Activated T-helper 1 cell treated with Interleukin-2 at 50 U/mL for 16 hours (primary cell): ENCODE data around the gene SAT1.
"Not testable (repeated sequence)": the region's sequence is repeated elsewhere in the genome, so short reads cannot be mapped to it uniquely, and the experiment has no call there.

Experiments used
- DNase-seq: peaks from one replicate; pipeline ENCODE4 v3.0.0-alpha.2; 2020; ENCODE audit warnings: low read depth

SAT1 gene

GRCh38 chrX:23782863-23783588, at the start of gene SAT1:
SAT1 (plus strand) TSS chrX:23783173; CDS start chrX:23783352, 179 bp downstream.
- peak; percentile 86 for DNase-seq

GRCh38 chrX:23736030-23736429, 46.9 kb upstream of the SAT1 start:
- DNase-seq = no peak

DNA sequence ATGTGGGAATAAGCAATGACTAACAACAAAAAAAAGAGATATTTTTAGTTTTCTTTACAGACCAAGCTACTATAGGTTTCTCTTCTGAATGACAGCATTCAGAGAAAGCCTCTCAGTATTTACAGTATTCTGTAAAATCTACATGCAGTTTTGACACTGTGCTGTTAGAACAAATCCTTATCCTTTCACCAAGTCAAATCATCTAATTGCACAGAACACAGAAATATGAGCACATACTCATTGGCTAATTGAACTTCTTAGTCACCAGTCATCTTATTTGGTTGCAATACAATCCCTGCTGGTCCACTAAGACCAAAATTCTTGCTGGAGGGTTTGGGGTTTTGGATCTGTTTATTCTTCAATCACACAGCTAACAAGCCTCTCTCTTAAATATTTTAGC, 45.6 kb upstream of the SAT1 start:
- no peak for DNase-seq

DNA sequence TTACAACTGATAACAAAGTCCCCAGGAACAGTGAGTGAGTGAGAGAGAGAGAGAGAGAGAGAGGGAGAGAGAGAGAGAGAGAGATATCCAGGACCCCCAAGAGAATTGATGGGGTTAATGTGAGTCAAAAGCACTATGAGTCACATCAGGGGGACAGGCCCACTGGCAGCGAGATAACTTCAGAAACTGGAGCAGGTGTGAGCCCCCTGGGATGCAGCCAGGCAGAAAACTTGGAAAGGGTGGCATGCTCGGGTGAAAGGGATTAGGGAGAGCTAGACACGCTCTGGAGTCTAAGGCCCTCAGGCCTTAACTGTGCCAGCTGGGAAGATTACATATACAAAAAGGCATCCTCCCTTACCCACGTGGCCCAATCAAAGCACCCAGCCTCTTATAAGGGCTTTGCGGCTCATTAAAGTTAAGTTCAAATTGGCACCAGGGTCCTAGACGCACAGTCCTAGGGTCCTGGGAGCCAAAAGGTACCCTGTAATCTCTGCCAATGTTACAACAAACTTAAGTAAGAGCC, 40.7 kb upstream of the SAT1 start:
- no peak for DNase-seq

DNA sequence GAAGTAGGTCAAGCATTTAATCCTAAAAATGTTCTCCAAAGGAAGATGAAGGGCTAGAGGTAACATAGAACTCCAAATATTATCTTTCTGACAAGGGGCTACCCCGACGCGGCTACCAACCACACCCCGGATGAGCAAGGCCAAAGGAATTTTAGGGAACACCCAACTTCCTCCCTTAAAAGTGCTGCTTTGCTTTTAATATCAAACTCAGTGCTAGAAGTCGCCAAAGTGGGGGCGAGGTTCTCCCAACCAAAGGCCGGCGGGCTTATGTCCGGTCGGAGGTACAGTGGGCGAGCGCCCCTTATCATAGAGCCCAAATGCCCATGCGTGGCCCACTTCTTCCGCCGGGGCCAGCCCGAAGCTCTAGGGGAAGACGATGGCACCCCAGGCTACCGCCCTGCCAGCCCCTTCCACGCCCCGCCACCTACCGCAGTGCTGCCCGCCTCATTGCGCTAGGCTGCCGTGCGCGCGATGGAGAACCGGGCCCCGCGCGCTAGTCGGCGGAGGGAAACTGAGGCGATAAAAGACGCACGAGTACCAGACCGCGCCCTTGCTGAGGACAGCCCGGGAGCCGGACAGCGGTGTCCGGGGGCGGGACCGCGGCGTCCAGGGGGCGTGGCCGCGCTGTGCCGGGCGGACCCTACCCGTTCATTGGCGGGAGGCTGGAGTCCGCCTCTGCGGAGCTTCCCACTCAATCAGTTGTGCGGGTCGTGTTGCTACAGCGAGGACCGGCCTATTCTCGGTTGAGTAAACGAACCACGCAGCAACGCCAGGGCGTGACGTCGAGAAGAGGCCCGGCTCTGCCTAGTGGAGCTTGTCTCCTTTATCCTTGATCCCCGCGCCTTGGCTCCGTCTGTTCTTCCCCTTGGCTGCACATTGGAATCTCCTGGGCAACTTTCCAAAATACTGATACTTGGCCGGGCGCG, 40.0 kb upstream of the SAT1 start, which contains the start of gene ACOT9:
ACOT9 (minus strand) TSS at position 580 of the 926 bp plus-strand sequence; CDS start at position 448, 132 bp downstream.
- DNase-seq = peak; percentile 49

DNA sequence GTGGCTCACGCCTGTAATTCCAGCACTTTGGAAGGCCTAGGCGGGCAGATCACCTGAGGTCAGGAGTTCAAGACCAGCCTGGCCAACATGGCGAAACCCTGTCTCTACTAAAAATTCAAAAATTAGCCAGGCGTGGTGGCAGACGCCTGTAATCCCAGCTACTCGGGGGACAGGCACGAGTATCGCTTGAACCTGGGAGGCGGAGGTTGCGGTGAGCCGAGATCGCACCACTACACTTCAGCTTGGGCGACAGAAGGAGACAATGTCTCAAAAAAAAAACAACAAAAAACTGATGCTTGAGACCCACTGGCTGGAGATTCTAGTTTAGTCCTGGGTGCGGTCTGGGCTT, 39.4 kb upstream of the SAT1 start:
- DNase-seq = not testable (repeated sequence)

- DNase-seq = no peak
Measured at GRCh38 chrX:23745786-23746185, 37.2 kb upstream of the SAT1 start.

GRCh38 chrX:23749129-23749528, 33.8 kb upstream of the SAT1 start:
- DNase-seq = no peak

DNA sequence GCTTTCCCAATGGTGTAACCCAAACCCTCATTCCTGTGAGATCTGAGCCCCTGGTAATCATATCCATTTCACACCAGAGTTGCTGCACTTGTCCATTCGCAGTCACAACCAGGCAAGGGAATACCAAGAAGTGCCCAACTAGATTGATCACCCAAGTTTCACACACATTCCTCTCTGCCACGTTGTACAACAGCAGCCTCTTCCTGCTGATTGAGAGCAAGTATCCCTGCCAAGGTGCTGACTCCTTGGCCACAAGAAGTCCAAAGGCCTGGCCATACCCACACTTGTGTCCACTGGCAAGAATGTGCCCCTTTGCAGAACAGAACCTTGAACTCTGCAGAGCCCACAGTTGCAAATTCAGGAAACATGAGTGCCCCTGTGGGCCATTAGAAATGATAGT, 33.4 kb upstream of the SAT1 start:
- no peak for DNase-seq

- no peak for DNase-seq
Measured at GRCh38 chrX:23752740-23753415, 30.1 kb upstream of the SAT1 start.

DNA sequence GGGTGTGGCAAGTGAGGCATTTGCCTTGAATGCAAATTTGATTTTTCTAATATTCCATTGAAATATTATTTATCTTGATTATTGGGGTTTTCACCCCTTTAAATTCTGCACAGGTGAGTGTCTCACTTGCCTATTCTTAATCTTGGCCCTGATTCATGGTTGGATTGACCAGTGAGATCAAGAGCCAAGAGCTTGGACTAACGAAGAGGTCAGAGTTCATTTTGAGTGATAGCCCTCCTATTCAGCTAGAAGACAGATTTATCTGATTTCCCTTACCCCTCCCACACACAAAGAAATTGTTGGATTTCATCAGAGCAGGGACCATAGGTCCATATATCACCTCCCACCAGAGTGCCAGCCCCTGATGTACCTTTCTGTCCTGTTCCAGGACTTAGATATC, 28.3 kb upstream of the SAT1 start:
- no peak for DNase-seq

DNA sequence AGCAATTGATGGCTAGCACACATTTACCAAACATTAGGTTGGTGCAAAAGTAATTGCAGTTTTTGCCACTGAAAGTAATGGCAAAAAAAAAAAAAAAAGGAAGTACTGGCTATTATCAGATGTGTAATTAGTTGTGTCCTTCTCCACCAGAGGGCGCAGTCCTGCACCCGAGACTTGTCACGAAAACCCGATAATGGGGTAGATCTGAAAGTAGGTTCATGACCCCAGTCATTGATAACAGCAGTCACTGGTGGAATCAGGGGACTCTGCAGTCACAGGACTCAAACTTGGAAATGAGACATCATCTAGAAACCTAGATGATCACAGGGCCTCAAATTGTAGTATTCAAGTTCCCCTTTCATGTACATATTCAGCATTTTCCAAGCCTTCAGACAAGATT, 26.8 kb upstream of the SAT1 start:
- DNase-seq = peak; percentile 33

DNA sequence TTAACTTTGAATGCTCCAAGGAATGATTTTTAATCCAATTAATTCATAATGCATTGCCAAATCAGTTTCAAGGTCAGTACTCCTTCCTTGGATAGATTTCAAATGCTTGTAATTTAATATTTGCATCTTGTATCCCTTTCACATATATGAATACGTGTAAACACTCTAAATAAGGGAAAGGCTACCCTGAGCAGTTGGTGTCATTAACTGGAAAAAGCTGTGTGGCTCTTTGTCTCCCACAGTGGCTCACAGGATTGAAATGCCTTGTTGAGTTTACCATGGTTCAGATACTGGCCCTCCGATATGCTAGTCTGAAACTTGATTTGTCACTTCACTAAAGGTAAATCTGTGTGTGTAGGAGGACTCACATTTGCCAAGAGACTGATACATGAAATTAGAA, 23.2 kb upstream of the SAT1 start:
- DNase-seq = no peak

GRCh38 chrX:23764188-23764984, 18.6 kb upstream of the SAT1 start:
- no peak for DNase-seq

- no peak for DNase-seq
Measured at GRCh38 chrX:23765449-23765848, 17.5 kb upstream of the SAT1 start.

DNA sequence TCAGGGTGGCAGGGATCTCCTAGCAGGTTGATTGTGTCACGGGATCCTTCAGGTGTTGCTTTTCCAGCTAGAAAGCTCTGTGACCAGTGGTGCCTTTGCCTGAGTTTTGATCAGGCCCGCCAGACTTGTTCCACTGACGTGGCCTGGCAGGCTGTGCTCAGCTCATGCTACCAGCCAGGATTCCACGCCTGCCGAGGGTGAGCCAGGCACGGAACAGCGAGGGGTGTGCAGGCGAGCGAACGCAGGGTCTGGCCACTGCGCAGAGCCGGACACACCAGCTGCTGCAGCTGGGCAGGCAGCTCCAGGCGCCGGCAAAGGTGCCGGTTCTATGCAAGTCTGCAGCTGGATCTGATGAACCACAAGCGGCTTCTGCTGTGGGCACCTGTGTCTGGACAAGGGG, 17.1 kb upstream of the SAT1 start:
- no peak for DNase-seq

DNA sequence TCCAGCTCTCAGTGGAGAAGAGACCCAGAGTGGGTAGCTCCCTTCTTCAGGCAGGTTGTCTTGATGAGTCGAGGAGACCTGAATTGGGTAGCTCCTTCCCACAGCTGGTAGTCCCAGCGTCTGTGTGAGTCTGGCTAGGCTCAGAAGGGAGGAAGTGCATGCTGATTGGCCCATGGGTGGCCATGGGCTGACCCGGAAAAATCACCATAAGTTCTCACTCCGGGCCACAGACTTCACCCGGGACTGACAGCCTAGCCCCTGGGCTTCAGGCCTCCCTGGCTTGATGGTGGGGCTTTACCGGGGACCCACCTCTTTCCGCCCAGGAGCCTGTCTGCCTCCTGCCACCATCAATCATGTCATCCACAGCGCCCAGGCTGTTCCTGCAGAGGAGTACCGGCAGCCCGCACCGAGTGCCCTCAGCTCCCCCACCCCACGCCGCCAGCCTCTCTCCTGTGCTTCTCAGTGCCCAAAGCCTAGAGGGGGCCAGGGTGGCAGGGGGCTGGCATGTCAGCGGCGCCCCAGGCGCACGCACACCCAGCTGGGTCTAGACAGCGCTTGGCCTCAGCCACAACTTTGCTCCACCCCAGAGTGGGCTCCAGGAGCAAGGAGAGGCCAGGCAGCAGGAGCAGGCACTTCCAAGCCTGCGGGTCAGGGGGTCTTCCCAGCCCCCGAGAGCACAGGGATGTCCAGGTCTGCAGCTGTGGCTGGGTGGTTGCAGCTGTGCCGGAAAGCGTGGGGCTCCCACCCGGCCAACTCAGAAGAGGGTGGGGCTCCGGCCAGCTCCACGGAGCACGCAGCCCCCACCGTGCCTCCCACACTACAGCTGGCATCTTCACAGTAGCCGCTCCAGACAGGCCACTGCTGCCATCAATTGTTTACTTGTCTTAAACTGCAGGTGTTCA, 16.1 kb upstream of the SAT1 start:
- DNase-seq = no peak

GRCh38 chrX:23770142-23770541, 12.8 kb upstream of the SAT1 start:
- no peak for DNase-seq

DNA sequence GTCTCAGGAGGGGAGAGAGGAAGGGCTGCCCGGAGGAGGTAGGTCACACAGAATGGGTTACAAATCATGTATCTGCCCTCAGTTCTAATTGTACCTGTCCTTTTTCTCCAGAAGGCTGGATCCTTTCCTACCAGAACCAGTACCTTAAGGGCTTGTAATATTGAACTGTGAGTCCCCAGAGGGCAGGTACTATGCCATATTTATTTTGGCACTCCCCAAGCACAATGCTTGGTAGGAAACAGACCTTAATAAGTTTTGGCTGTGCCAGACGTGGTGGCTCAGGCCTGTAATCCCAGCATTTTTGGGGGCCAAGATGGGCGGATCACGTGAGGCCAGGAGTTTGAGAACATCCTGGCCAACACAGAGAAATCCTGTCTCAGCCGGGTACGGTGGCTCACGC, 11.9 kb upstream of the SAT1 start:
- DNase-seq = not testable (repeated sequence)

DNA sequence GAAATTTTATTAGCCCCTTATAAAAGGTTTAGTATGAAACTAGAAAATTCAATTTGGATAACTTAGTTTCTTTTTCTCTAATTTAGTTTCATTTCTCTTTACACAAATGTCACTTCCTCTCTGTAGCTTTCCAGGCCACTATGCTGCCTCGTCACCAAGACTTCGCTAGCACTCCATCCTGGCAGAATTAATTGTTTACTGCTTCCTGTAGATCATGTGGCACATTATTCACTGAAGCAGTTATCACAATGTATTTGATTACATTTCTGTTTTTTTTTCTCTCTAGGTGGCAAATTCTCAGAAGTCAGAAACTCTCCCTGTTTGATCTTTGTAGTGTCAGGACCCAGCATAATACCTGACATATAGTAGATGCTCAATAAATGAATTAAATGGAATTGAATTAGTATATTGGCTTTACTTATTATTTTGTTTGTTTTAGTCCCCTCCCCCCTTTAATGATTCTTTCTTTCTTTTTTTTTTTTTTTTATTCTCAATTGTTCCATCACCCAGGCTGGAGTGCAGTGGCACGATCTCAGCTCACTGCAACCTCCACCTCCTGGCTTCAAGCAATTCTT, 9.3 kb upstream of the SAT1 start:
- DNase-seq = peak; percentile 14
